HepG2 (cell line): ENCODE data around the gene UBE2O. TPM values are rescaled to one million over a fixed set of nuclear protein-coding genes. Genes with fewer than 3 reads are reported as not detected.

Experiments used
- ARID2 ChIP-seq: sonication (generic); formaldehyde crosslinking; IDR thresholded peaks from 2 replicates; pipeline ENCODE4 v1.8.1; 2022; ENCODE audit warnings: mild to moderate bottlenecking, missing genetic modification reagents, borderline replicate concordance
- ATF2 ChIP-seq: sonication (generic); formaldehyde crosslinking; IDR thresholded peaks from 2 replicates; pipeline ENCODE4 v1.4.0; 2020; ENCODE audit warnings: missing genetic modification reagents
- DDIT3 ChIP-seq: sonication (generic); formaldehyde crosslinking; IDR thresholded peaks from 2 replicates; pipeline ENCODE4 v1.4.0; 2020; ENCODE audit warnings: mild to moderate bottlenecking, missing genetic modification reagents
- HNF4A ChIP-seq: sonication (generic); formaldehyde crosslinking; IDR thresholded peaks from 2 replicates; pipeline ENCODE4 v1.4.0; 2020; ENCODE audit warnings: missing genetic modification reagents
- HOXA7 ChIP-seq: sonication (generic); formaldehyde crosslinking; IDR thresholded peaks from 2 replicates; pipeline ENCODE4 v1.8.1; 2022; ENCODE audit warnings: mild to moderate bottlenecking, missing genetic modification reagents, moderate library complexity
- KAT7 ChIP-seq: IDR thresholded peaks from 2 replicates; pipeline ENCODE4 v1.6.1; 2018; ENCODE audit warnings: borderline replicate concordance, missing compliant biosample characterization
- RBAK ChIP-seq: sonication (generic); formaldehyde crosslinking; IDR thresholded peaks from 2 replicates; pipeline ENCODE4 v1.5.1; 2020; ENCODE audit warnings: mild to moderate bottlenecking, missing genetic modification reagents
- TEF ChIP-seq: sonication (generic); formaldehyde crosslinking; IDR thresholded peaks from 2 replicates; pipeline ENCODE4 v1.5.0; 2020; ENCODE audit warnings: missing genetic modification reagents
- ZMYM2 ChIP-seq: sonication (generic); formaldehyde crosslinking; IDR thresholded peaks from 2 replicates; pipeline ENCODE4 v1.8.0; 2022; ENCODE audit warnings: mild to moderate bottlenecking, missing genetic modification reagents
- ZNF329 ChIP-seq: sonication (generic); formaldehyde crosslinking; IDR thresholded peaks from 2 replicates; pipeline ENCODE4 v1.9.0; 2021; ENCODE audit warnings: low read depth, mild to moderate bottlenecking, missing genetic modification reagents
- ZNF503 ChIP-seq: sonication (generic); formaldehyde crosslinking; IDR thresholded peaks from 2 replicates; pipeline ENCODE4 v1.4.0; 2020; ENCODE audit warnings: missing genetic modification reagents
- ZNF552 ChIP-seq: sonication (generic); formaldehyde crosslinking; IDR thresholded peaks from 2 replicates; pipeline ENCODE4 v1.9.0; 2022; ENCODE audit warnings: missing genetic modification reagents, mild to moderate bottlenecking, borderline replicate concordance
- ZNF646 ChIP-seq: sonication (generic); formaldehyde crosslinking; IDR thresholded peaks from 2 replicates; pipeline ENCODE4 v1.9.0; 2021; ENCODE audit warnings: mild to moderate bottlenecking, missing genetic modification reagents
- ZNF777 ChIP-seq: sonication (generic); formaldehyde crosslinking; IDR thresholded peaks from 2 replicates; pipeline ENCODE4 v1.4.0; 2020; ENCODE audit warnings: missing genetic modification reagents
- ZSCAN5A ChIP-seq: sonication (generic); formaldehyde crosslinking; IDR thresholded peaks from 2 replicates; pipeline ENCODE4 v1.8.0; 2022; ENCODE audit warnings: mild to moderate bottlenecking, missing genetic modification reagents, borderline replicate concordance
- polyA plus RNA-seq, 8 experiments: library from polyadenylated mRNA; depleted of rRNA in 3 of 8; stranded (reverse) in 7 of 8; unstranded in 1 of 8; fragments of >200 nt; fragmentation: Illumina TruSeq in 4 of 8; extraction: Trizol in 4 of 8; gene quantifications; 2 replicates each; pipeline versions ENCODE4 v1.2.1 to v1.2.3, GENCODE V29; 2011 to 2016; ENCODE audit warnings: low read depth in 4 of 8, missing spikeins in 1 of 8, mixed read lengths in 1 of 8; ENCODE audit not compliant: insufficient read depth in 1 of 8
- total RNA-seq, 5 experiments: library from RNA; depleted of rRNA; stranded (reverse); fragments of >200 nt; fragmentation: Illumina TruSeq; extraction: Trizol; gene quantifications; 2 replicates each; pipeline ENCODE4 v1.2.3, GENCODE V29; 2016; ENCODE audit warnings: low read depth in 1 of 5

The UBE2O gene
- total and polyA plus RNA-seq, 2 of the 13 experiments (the other 11 are each of a cell fraction or from before 2014, with no cell fraction given), result 21.5 to 23.5 TPM

- peak; percentile 97 for TF ChIP-seq ZNF552
- peak; percentile 88 for TF ChIP-seq ZNF777 (CRISPR knock-in tag)
- TF ChIP-seq ZNF329 (CRISPR knock-in tag), result peak; percentile 88; the same call in 1 of the 2 replicates
- TF ChIP-seq ARID2 (CRISPR knock-in tag), result peak; percentile 94
- peak; percentile 95 for TF ChIP-seq TEF (CRISPR knock-in tag)
- TF ChIP-seq HOXA7 (CRISPR knock-in tag), result no peak
- peak; percentile 92 for TF ChIP-seq ZMYM2 (CRISPR knock-in tag)
- peak; percentile 66 for TF ChIP-seq HNF4A (CRISPR knock-in tag)
- TF ChIP-seq ZSCAN5A (CRISPR knock-in tag), result peak; percentile 68; the same call in 1 of the 2 replicates
- TF ChIP-seq RBAK (CRISPR knock-in tag), result no peak
- peak; percentile 95 for TF ChIP-seq ZNF503 (CRISPR knock-in tag)
- peak; percentile 87 for TF ChIP-seq ATF2 (CRISPR knock-in tag)
- no peak for TF ChIP-seq DDIT3 (CRISPR knock-in tag)
- TF ChIP-seq KAT7 (CRISPR knock-in tag), result peak; percentile 92
- 0 out of 2 replicates have a peak, but pooled peaks have one; percentile 13 for TF ChIP-seq ZNF646
These were observed 66.8 kb downstream of the UBE2O start (continued) for GRCh38 chr17:76385892-76386786.
